ENCODE measurements around the gene ADAMTS8.

- TF ChIP-seq POLR2A (IDR thresholded peaks at IDR 0.05) (no peak), CTCF (IDR thresholded peaks at IDR 0.05) (no peak)
Measured at GRCh38 chr11:130403271-130403804, 25.1 kb downstream of the ADAMTS8 start.

Measured in heart left ventricle (tissue), 13 donors.